SU-DHL-6 (cell line): Measurements from ENCODE around the gene TUBGCP4.

Experiments
- H2AFZ ChIP-seq: fragments of 200-600 bp; sonication (generic); 2 replicates; pipeline ENCODE4 v1.6.1; 2014; ENCODE audit warnings: low read depth, mild to moderate bottlenecking, moderate library complexity, mixed read lengths, antibody characterized with exemption, low read length; ENCODE audit not compliant: severe bottlenecking
- H3F3A ChIP-seq: fragments of 200-600 bp; shearing (Covaris generic); 2 replicates; pipeline ENCODE4 v1.6.0; 2016; ENCODE audit warnings: antibody characterized with exemption, mild to moderate bottlenecking; ENCODE audit not compliant: insufficient read depth
- H3K27ac ChIP-seq: fragments of 200-600 bp; sonication (generic); 2 replicates; pipeline ENCODE4 v1.5.1; 2016; ENCODE audit warnings: low read depth, mild to moderate bottlenecking, low read length, moderate library complexity, mixed read lengths
- H3K27me3 ChIP-seq: fragments of 200-600 bp; sonication (generic), shearing (Covaris generic); 2 replicates; pipeline ENCODE4 v1.6.0; 2014; ENCODE audit warnings: mild to moderate bottlenecking, low read length
- H3K36me3 ChIP-seq: fragments of 200-600 bp; sonication (generic); 2 replicates; pipeline ENCODE4 v1.6.1; 2014; ENCODE audit warnings: mild to moderate bottlenecking, low read length, mixed read lengths
- H3K4me2 ChIP-seq: fragments of 300-600, 200-600 bp; shearing (Covaris generic), sonication (generic); 2 replicates; pipeline ENCODE4 v1.6.0; 2014; ENCODE audit warnings: low read length, low read depth, mild to moderate bottlenecking; ENCODE audit not compliant: poor library complexity, severe bottlenecking
- H3K4me3 ChIP-seq: fragments of 200-600 bp; sonication (generic); 2 replicates; pipeline ENCODE4 v1.5.1; 2014; ENCODE audit warnings: antibody characterized with exemption, low read length, mild to moderate bottlenecking, mixed read lengths; ENCODE audit not compliant: insufficient read depth, poor library complexity, severe bottlenecking
- H3K79me2 ChIP-seq: fragments of 200-600 bp; sonication (generic); 2 replicates; pipeline ENCODE4 v1.6.1; 2014; ENCODE audit warnings: mild to moderate bottlenecking, low read length, moderate library complexity; ENCODE audit not compliant: insufficient read depth
- H3K9ac ChIP-seq: fragments of 200-600 bp; sonication (generic); 2 replicates; pipeline ENCODE4 v1.7.0; 2014; ENCODE audit warnings: mild to moderate bottlenecking, low read length
- H3K9me2 ChIP-seq: fragments of 200-600 bp; sonication (generic); replicated peaks from 2 replicates; pipeline ENCODE4 v1.6.1; 2014; ENCODE audit warnings: low read length; ENCODE audit not compliant: insufficient read depth
- H3K9me3 ChIP-seq: fragments of 200-600 bp; sonication (generic); 2 replicates; pipeline ENCODE4 v1.6.1; 2014; ENCODE audit warnings: low read length, mixed read lengths; ENCODE audit not compliant: insufficient read depth
- H4K20me1 ChIP-seq: fragments of 200-600 bp; sonication (generic); 2 replicates; pipeline ENCODE4 v1.6.1; 2014; ENCODE audit warnings: low read depth, mild to moderate bottlenecking, antibody characterized with exemption, low read length, moderate library complexity, mixed read lengths
- EZH2phosphoT487 ChIP-seq: fragments of 200-600 bp; sonication (generic), shearing (Covaris generic); conservative IDR thresholded peaks from 2 replicates; pipeline ENCODE4 v1.6.1; 2018; ENCODE audit warnings: mild to moderate bottlenecking, antibody characterized with exemption, low read length, moderate library complexity, mixed read lengths
- TF ChIP-seq, protein P1 (sequence below): fragments of 200-600 bp; sonication (generic); IDR thresholded peaks from one replicate; pipeline ENCODE4 v1.5.1; 2017; ENCODE audit warnings: antibody characterized with exemption, mild to moderate bottlenecking, low read length, moderate library complexity; ENCODE audit not compliant: insufficient read depth, poor library complexity, severe bottlenecking

Gene TUBGCP4

DNA sequence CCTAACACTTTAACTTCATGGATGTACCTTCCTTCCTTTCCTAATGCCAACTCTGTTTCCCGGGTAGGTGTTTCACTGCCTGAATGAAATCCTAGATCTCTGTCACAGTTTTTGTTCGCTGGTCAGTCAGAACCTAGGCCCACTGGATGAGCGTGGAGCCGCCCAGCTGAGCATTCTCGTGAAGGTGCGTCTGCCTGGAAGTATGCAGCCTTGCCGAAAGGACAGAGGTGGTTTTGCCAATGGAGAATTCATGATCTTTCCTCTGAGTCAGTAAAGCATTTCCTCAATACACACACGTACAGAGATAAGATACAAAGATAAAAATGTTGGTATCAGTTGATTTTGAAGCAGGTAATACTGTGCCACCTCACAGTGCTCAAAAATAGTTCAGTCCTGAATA, 32.7 kb downstream of the TUBGCP4 start:
- TF ChIP-seq EZH2phosphoT487: no peak
- TF ChIP-seq, protein P1, sequence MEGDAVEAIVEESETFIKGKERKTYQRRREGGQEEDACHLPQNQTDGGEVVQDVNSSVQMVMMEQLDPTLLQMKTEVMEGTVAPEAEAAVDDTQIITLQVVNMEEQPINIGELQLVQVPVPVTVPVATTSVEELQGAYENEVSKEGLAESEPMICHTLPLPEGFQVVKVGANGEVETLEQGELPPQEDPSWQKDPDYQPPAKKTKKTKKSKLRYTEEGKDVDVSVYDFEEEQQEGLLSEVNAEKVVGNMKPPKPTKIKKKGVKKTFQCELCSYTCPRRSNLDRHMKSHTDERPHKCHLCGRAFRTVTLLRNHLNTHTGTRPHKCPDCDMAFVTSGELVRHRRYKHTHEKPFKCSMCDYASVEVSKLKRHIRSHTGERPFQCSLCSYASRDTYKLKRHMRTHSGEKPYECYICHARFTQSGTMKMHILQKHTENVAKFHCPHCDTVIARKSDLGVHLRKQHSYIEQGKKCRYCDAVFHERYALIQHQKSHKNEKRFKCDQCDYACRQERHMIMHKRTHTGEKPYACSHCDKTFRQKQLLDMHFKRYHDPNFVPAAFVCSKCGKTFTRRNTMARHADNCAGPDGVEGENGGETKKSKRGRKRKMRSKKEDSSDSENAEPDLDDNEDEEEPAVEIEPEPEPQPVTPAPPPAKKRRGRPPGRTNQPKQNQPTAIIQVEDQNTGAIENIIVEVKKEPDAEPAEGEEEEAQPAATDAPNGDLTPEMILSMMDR: no peak
- no peak overlapping the region for H3K4me2 ChIP-seq
- peaks cover 41% of the 10 kb centered on the region for H3K36me3 ChIP-seq
- no peak overlapping the region for H2AFZ ChIP-seq
- no peaks in the 10 kb centered on the region for H3K9me2 ChIP-seq
- H3K4me3 ChIP-seq: no peak overlapping the region
- H3F3A ChIP-seq: no peaks in the 10 kb centered on the region
- H3K9ac ChIP-seq: no peak overlapping the region
- H3K9me3 ChIP-seq: no peaks in the 10 kb centered on the region
- no peaks in the 10 kb centered on the region for H3K79me2 ChIP-seq
- no peaks in the 10 kb centered on the region for H3K27me3 ChIP-seq
- H3K27ac ChIP-seq: no peak overlapping the region
- H4K20me1 ChIP-seq: no peaks in the 10 kb centered on the region

DNA sequence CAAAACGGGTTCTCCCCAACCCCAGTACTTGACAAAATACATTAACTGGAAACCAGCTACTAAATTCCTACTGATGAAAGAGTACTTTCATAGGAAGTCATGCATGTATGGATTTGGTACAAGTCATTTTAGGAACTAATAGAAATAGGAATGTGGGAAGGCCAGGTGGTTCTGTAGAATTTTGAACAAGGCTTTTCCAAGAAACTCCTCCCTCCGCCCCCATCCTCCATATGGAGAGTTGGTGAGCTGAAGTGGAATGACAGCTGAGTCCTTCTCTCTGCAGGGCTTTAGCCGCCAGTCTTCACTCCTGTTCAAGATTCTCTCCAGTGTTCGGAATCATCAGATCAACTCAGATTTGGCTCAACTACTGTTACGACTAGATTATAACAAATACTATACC, 33.2 kb downstream of the TUBGCP4 start:
- Histone ChIP-seq H4K20me1 (no peaks in the 10 kb centered on the region), H2AFZ (no peak overlapping the region), H3K4me3 (no peak overlapping the region), H3K9me2 (no peaks in the 10 kb centered on the region), H3K27me3 (no peaks in the 10 kb centered on the region), H3K9me3 (no peaks in the 10 kb centered on the region), H3F3A (no peaks in the 10 kb centered on the region), H3K4me2 (no peak overlapping the region), H3K27ac (no peak overlapping the region), H3K9ac (no peak overlapping the region), H3K36me3 (peaks cover 35% of the 10 kb centered on the region), H3K79me2 (no peaks in the 10 kb centered on the region)
- TF ChIP-seq, protein P1: no peak
- no peak for TF ChIP-seq EZH2phosphoT487

DNA sequence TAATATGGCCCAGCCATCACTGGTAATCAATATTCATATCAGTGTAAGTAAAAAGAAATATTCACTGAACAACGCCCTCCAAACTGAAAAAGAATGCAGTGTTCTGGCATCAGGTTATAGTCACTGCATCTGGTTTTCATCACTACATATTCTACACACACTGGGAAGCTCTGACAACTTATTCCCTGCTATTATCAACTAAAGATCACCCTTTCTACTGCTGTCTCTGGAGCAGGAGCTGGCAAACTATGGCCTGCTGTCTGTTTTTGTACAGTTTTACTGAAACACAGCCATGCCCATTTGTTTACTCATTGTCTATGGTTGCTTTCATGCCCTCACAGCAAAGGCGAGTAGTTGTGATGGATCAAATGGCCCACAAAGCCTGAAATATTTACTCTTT, 35.3 kb downstream of the TUBGCP4 start:
- TF ChIP-seq EZH2phosphoT487: no peak
- TF ChIP-seq, protein P1: no peak
- Histone ChIP-seq H3K9ac (no peak overlapping the region), H3K79me2 (no peaks in the 10 kb centered on the region), H3K4me2 (no peak overlapping the region), H3F3A (peaks cover 4% of the 10 kb centered on the region; the same call in 1 of the 2 replicates), H3K36me3 (peaks cover 35% of the 10 kb centered on the region), H3K27ac (no peak overlapping the region), H3K27me3 (no peaks in the 10 kb centered on the region), H2AFZ (no peak overlapping the region), H4K20me1 (no peaks in the 10 kb centered on the region), H3K9me2 (no peaks in the 10 kb centered on the region), H3K4me3 (no peak overlapping the region), H3K9me3 (no peaks in the 10 kb centered on the region)
